ENCODE data around the gene CRISPLD2. TPM values are rescaled to one million over a fixed set of nuclear protein-coding genes. Genes with fewer than 3 reads are reported as not detected.

CRISPLD2 gene
- total RNA-seq, 3 donors from 2014 or later (not counting 1 experiment from before 2014, with no cell fraction given), result 0.86 to 6.3 TPM; not detected in 1

- intact Hi-C loops (cut with micrococcal nuclease), result no loop called here
- Mint-ChIP-seq H3K27ac (no peak overlapping the region), H3K27me3 (ENCODE audit: low read depth in 2 of 2) (peaks cover under 1% of the 10 kb centered on the region in 2 donors), H3K4me3 (no peak overlapping the region), H3K4me1 (no peaks in the 10 kb centered on the region), H3K9me3 (no peaks in the 10 kb centered on the region), H3K36me3 (no peaks in the 10 kb centered on the region)
- Histone ChIP-seq H3K27ac (ENCODE audit: low read length) (no peak overlapping the region), H3K4me1 (ENCODE audit: control insufficient read depth, insufficient read depth, low read length) (no peaks in the 10 kb centered on the region), H3K27me3 (ENCODE audit: control insufficient read depth, insufficient read depth, low read length) (no peaks in the 10 kb centered on the region), H3K4me3 (ENCODE audit: low read length) (no peak overlapping the region), H3K36me3 (ENCODE audit: control insufficient read depth, insufficient read depth, low read length) (no peaks in the 10 kb centered on the region), H3K9me3 (ENCODE audit: control insufficient read depth, insufficient read depth, low read length) (no peaks in the 10 kb centered on the region)
- TF ChIP-seq CTCF (IDR thresholded peaks at IDR 0.05), result no peak
- no peak for ATAC-seq
- no peak for DNase-seq
- WGBS (ENCODE audit: insufficient coverage), result 83% methylated on average over 2 of the region's 5 CpGs
Observed at GRCh38 chr16:84874553-84874952, 54.8 kb downstream of the CRISPLD2 start.

- no peaks in the 10 kb centered on the region for H3K27me3 ChIP-seq (ENCODE audit: control insufficient read depth, insufficient read depth, low read length)
- no peaks in the 10 kb centered on the region for H3K36me3 Mint-ChIP-seq
- no peak overlapping the region for H3K27ac ChIP-seq (ENCODE audit: low read length)
- intact Hi-C loops (cut with micrococcal nuclease), result no loop called here
- ATAC-seq, result no peak
- DNase-seq, result no peak
- H3K4me3 Mint-ChIP-seq, result no peak overlapping the region
- H3K9me3 ChIP-seq (ENCODE audit: control insufficient read depth, insufficient read depth, low read length), result no peaks in the 10 kb centered on the region
- H3K4me1 Mint-ChIP-seq, result no peaks in the 10 kb centered on the region
- no peak overlapping the region for H3K4me3 ChIP-seq (ENCODE audit: low read length)
- 100% methylated on average over 2 of the region's 3 CpGs for WGBS (ENCODE audit: insufficient coverage)
- H3K36me3 ChIP-seq (ENCODE audit: control insufficient read depth, insufficient read depth, low read length), result no peaks in the 10 kb centered on the region
- H3K27me3 Mint-ChIP-seq (ENCODE audit: low read depth in 2 of 2), result peaks cover 3 to 5% of the 10 kb centered on the region in 2 donors
- H3K4me1 ChIP-seq (ENCODE audit: control insufficient read depth, insufficient read depth, low read length), result no peaks in the 10 kb centered on the region
- TF ChIP-seq CTCF (IDR thresholded peaks at IDR 0.05), result no peak
- H3K27ac Mint-ChIP-seq, result no peak overlapping the region
- H3K9me3 Mint-ChIP-seq, result no peaks in the 10 kb centered on the region
Observed at GRCh38 chr16:84874983-84875382, 55.2 kb downstream of the CRISPLD2 start.

- H3K27ac ChIP-seq (ENCODE audit: low read length), result no peak overlapping the region
- H3K36me3 Mint-ChIP-seq, result no peaks in the 10 kb centered on the region
- no peak for TF ChIP-seq CTCF (IDR thresholded peaks at IDR 0.05)
- intact Hi-C loops (cut with micrococcal nuclease), result no loop called here
- H3K9me3 Mint-ChIP-seq, result no peaks in the 10 kb centered on the region
- 90% methylated on average over 6 of the region's 6 CpGs for WGBS (ENCODE audit: insufficient coverage)
- no peak overlapping the region for H3K27ac Mint-ChIP-seq
- DNase-seq (no peak), ATAC-seq (no peak)
- no peaks in the 10 kb centered on the region for H3K9me3 ChIP-seq (ENCODE audit: control insufficient read depth, insufficient read depth, low read length)
- H3K4me3 Mint-ChIP-seq, result no peak overlapping the region
- no peaks in the 10 kb centered on the region for H3K4me1 ChIP-seq (ENCODE audit: control insufficient read depth, insufficient read depth, low read length)
- H3K36me3 ChIP-seq (ENCODE audit: control insufficient read depth, insufficient read depth, low read length), result no peaks in the 10 kb centered on the region
- no peaks in the 10 kb centered on the region for H3K4me1 Mint-ChIP-seq
- H3K27me3 Mint-ChIP-seq (ENCODE audit: low read depth in 2 of 2), result peaks cover 5 to 9% of the 10 kb centered on the region in 2 donors
- no peak overlapping the region for H3K4me3 ChIP-seq (ENCODE audit: low read length)
- no peaks in the 10 kb centered on the region for H3K27me3 ChIP-seq (ENCODE audit: control insufficient read depth, insufficient read depth, low read length)
Observed at GRCh38 chr16:84875846-84876245, 56.1 kb downstream of the CRISPLD2 start.

- DNase-seq (no peak), ATAC-seq (no peak)
- Mint-ChIP-seq H3K9me3 (no peaks in the 10 kb centered on the region), H3K27ac (no peak overlapping the region), H3K27me3 (ENCODE audit: low read depth in 2 of 2) (peaks cover 12 to 21% of the 10 kb centered on the region in 2 donors), H3K4me1 (no peaks in the 10 kb centered on the region), H3K4me3 (no peak overlapping the region), H3K36me3 (no peaks in the 10 kb centered on the region)
- Histone ChIP-seq H3K9me3 (ENCODE audit: control insufficient read depth, insufficient read depth, low read length) (no peaks in the 10 kb centered on the region), H3K36me3 (ENCODE audit: control insufficient read depth, insufficient read depth, low read length) (no peaks in the 10 kb centered on the region), H3K27me3 (ENCODE audit: control insufficient read depth, insufficient read depth, low read length) (no peaks in the 10 kb centered on the region), H3K4me3 (ENCODE audit: low read length) (no peak overlapping the region), H3K4me1 (ENCODE audit: control insufficient read depth, insufficient read depth, low read length) (no peaks in the 10 kb centered on the region), H3K27ac (ENCODE audit: low read length) (no peak overlapping the region)
- no peak for TF ChIP-seq CTCF (IDR thresholded peaks at IDR 0.05)
- intact Hi-C loops (cut with micrococcal nuclease), result no loop called here
- WGBS (ENCODE audit: insufficient coverage), result 79% methylated on average over 13 of the region's 13 CpGs
Observed at GRCh38 chr16:84876873-84877606, 57.3 kb downstream of the CRISPLD2 start.

Measured in natural killer cell (primary cell).